SK-N-SH (cell line): ENCODE results near the gene POU6F2. TPM values are rescaled to one million over a fixed set of nuclear protein-coding genes. Genes with fewer than 3 reads are reported as not detected.

ENCODE experiments used
- CTCF ChIA-PET: fragments of 300-600, 350-600 bp; formaldehyde crosslinking; extraction: SDS; loops from one replicate; lab custom pipeline; 2021; lab: Yijun Ruan, JAX
- POLR2A ChIA-PET: fragments of 350-600 bp; sonication (Branson Sonifier 250); formaldehyde crosslinking; extraction: SDS; loops from one replicate; lab custom pipeline; 2020; ENCODE audit warnings: antibody characterized with exemption, inconsistent platforms; lab: Yijun Ruan, JAX
- DNase-seq: peaks from one replicate; pipeline ENCODE4 v3.0.0; 2012
- H2AFZ ChIP-seq: fragments of 200-600 bp; sonication (generic); 2 replicates; pipeline ENCODE4 v1.8.1; 2016; ENCODE audit warnings: antibody characterized with exemption, mild to moderate bottlenecking, low read depth
- H3F3A ChIP-seq: fragments of 200-600 bp; sonication (generic); replicated peaks from 2 replicates; pipeline ENCODE3; 2016; ENCODE audit warnings: antibody characterized with exemption, mild to moderate bottlenecking; ENCODE audit not compliant: insufficient read depth
- H3K27ac ChIP-seq, 2 experiments: fragments of 200-500 bp in 1 of 2; fragments of 200-600 bp in 1 of 2; sonication (Bioruptor generic) in 1 of 2; sonication (generic), shearing (Covaris generic) in 1 of 2; 2 replicates each; pipeline versions ENCODE4 v1.5.1 to v1.6.1; 2014 to 2016; ENCODE audit warnings: low read depth in 2 of 2, inconsistent platforms in 1 of 2, low read length in 1 of 2, mild to moderate bottlenecking in 1 of 2, mixed read lengths in 1 of 2
- H3K27me3 ChIP-seq: fragments of 200-600 bp; sonication (generic), shearing (Covaris generic); 2 replicates; pipeline ENCODE4 v1.6.1; 2016; ENCODE audit warnings: mixed run types; ENCODE audit not compliant: insufficient read depth
- H3K36me3 ChIP-seq, 2 experiments: fragments of 200-500 bp in 1 of 2; fragments of 200-600 bp in 1 of 2; sonication (Bioruptor generic) in 1 of 2; sonication (generic) in 1 of 2; replicated peaks in 1 of 2; 2 replicates each; pipeline versions ENCODE3 to v1.5.1; 2014 to 2016; ENCODE audit warnings: low read length in 1 of 2, mild to moderate bottlenecking in 1 of 2; ENCODE audit not compliant: insufficient read depth in 2 of 2, control insufficient read depth in 1 of 2
- H3K4me1 ChIP-seq, 2 experiments: fragments of 200-500 bp in 1 of 2; fragments of 200-600 bp in 1 of 2; sonication (Bioruptor generic) in 1 of 2; sonication (generic), shearing (Covaris generic) in 1 of 2; 2 replicates each; pipeline versions ENCODE4 v1.5.1 to v1.6.1; 2014 to 2016; ENCODE audit warnings: low read depth in 1 of 2, low read length in 1 of 2, mixed run types in 1 of 2; ENCODE audit not compliant: insufficient read depth in 2 of 2, control insufficient read depth in 1 of 2
- H3K4me2 ChIP-seq: fragments of 200-600 bp; sonication (generic), shearing (Covaris generic); 2 replicates; pipeline ENCODE4 v1.6.1; 2017; ENCODE audit warnings: mixed run types
- H3K4me3 ChIP-seq, 2 experiments: fragments of 200-500 bp in 1 of 2; fragments of 200-600 bp in 1 of 2; sonication (Bioruptor generic) in 1 of 2; sonication (generic), shearing (Covaris generic) in 1 of 2; 2 replicates each; pipeline versions ENCODE4 v1.5.1 to v1.8.1; 2014 to 2016; ENCODE audit warnings: low read depth in 2 of 2, inconsistent platforms in 1 of 2, low read length in 1 of 2, mild to moderate bottlenecking in 1 of 2, mixed read lengths in 1 of 2, moderate library complexity in 1 of 2
- H3K79me2 ChIP-seq: fragments of 200-600 bp; sonication (generic); 2 replicates; pipeline ENCODE4 v1.8.1; 2017; ENCODE audit warnings: mild to moderate bottlenecking; ENCODE audit not compliant: insufficient read depth
- H3K9ac ChIP-seq: fragments of 200-600 bp; sonication (generic); 2 replicates; pipeline ENCODE4 v1.6.1; 2017; ENCODE audit warnings: mixed run types
- H3K9me2 ChIP-seq: fragments of 200-600 bp; sonication (generic); 2 replicates; pipeline ENCODE4 v1.6.1; 2017; ENCODE audit warnings: mixed run types
- H3K9me3 ChIP-seq: fragments of 200-600 bp; sonication (generic); 2 replicates; pipeline ENCODE4 v1.6.1; 2017; ENCODE audit warnings: mixed run types, mild to moderate bottlenecking, moderate library complexity
- H4K20me1 ChIP-seq: fragments of 200-600 bp; sonication (generic); 2 replicates; pipeline ENCODE4 v1.6.1; 2017; ENCODE audit warnings: mild to moderate bottlenecking, mixed run types; ENCODE audit not compliant: insufficient read depth
- EP300 ChIP-seq, 2 experiments: IDR thresholded peaks; 2 replicates each; pipeline versions ENCODE4 v1.4.0 to v1.6.1; 2012; ENCODE audit warnings: borderline replicate concordance in 1 of 2, low read depth in 1 of 2, low read length in 1 of 2
- FOXJ3 ChIP-seq: sonication (generic); formaldehyde crosslinking; IDR thresholded peaks from 2 replicates; pipeline ENCODE4 v1.5.1; 2020; ENCODE audit warnings: mild to moderate bottlenecking, missing genetic modification reagents
- MAX ChIP-seq: IDR thresholded peaks from 2 replicates; pipeline ENCODE4 v1.4.0; 2012; ENCODE audit warnings: low read depth
- MEF2A ChIP-seq: IDR thresholded peaks from 2 replicates; pipeline ENCODE4 v1.4.0; 2012; ENCODE audit warnings: low read depth, borderline replicate concordance
- MXI1 ChIP-seq: IDR thresholded peaks from 2 replicates; pipeline ENCODE4 v1.6.1; 2012; ENCODE audit warnings: mild to moderate bottlenecking, low read depth, low read length, improper control_type of control experiment
- SIN3A ChIP-seq: IDR thresholded peaks from 2 replicates; pipeline ENCODE4 v1.6.1; 2012; ENCODE audit warnings: low read depth, mild to moderate bottlenecking, low read length, moderate library complexity, borderline replicate concordance
- SMC3 ChIP-seq: IDR thresholded peaks from 2 replicates; pipeline ENCODE4 v1.6.1; 2012; ENCODE audit warnings: low read depth, low read length, improper control_type of control experiment
- TAF1 ChIP-seq: IDR thresholded peaks from 2 replicates; pipeline ENCODE4 v1.6.1; 2012; ENCODE audit warnings: low read depth, mild to moderate bottlenecking, low read length, moderate library complexity, borderline replicate concordance
- TCF12 ChIP-seq: IDR thresholded peaks from 2 replicates; pipeline ENCODE4 v1.4.0; 2012
- TEAD4 ChIP-seq: IDR thresholded peaks from 2 replicates; pipeline ENCODE4 v1.4.0; 2012; ENCODE audit warnings: mild to moderate bottlenecking, borderline replicate concordance; ENCODE audit not compliant: insufficient read depth
- USF1 ChIP-seq: IDR thresholded peaks from 2 replicates; pipeline ENCODE4 v1.4.0; 2012; ENCODE audit warnings: low read depth, borderline replicate concordance
- YY1 ChIP-seq: IDR thresholded peaks from 2 replicates; pipeline ENCODE4 v1.4.0; 2012; ENCODE audit warnings: low read depth, mild to moderate bottlenecking
- WGBS: methylation state at CpG from one replicate; pipeline ENCODE4 v1.1.6; 2017; ENCODE audit warnings: low lambda C conversion rate; 5-methylcytosine and 5-hydroxymethylcytosine counted together
- polyA plus RNA-seq, 3 experiments: library from polyadenylated mRNA; depleted of rRNA; stranded (reverse); fragments of >200 nt; gene quantifications; 2 replicates each; pipeline ENCODE4 v1.2.3, GENCODE V29; 2012
- TF ChIP-seq, protein P1 (sequence below): fragments of 150-350 bp; IDR thresholded peaks from 2 replicates; pipeline ENCODE4 v1.6.1; 2016; ENCODE audit warnings: mild to moderate bottlenecking, low read depth, low read length
- TF ChIP-seq, protein P2 (sequence below): fragments of 150-350 bp; IDR thresholded peaks from 2 replicates; pipeline ENCODE4 v1.6.1; 2017; ENCODE audit warnings: antibody characterized with exemption, low read length, low read depth, borderline replicate concordance
- TF ChIP-seq, protein P3 (sequence below): IDR thresholded peaks from 2 replicates; pipeline ENCODE4 v1.4.0; 2012; ENCODE audit warnings: low read depth, borderline replicate concordance

POU6F2 gene
- polyA plus RNA-seq, 1 of the 3 experiments (the other 2 are of a cell fraction), result under 0.01 TPM

GRCh38 chr7:39399458-39399857 lies 421.7 kb downstream of the POU6F2 start:
- Histone ChIP-seq H3K79me2 (no peaks in the 10 kb centered on the region), H3F3A (no peaks in the 10 kb centered on the region), H3K9me3 (no peaks in the 10 kb centered on the region), H3K4me1 (no peaks in the 10 kb centered on the region), H3K27ac (no peak overlapping the region), H3K9me2 (no peaks in the 10 kb centered on the region; the same call in 1 of the 2 replicates), H3K4me2 (no peak overlapping the region), H3K9ac (no peak overlapping the region), H3K27me3 (peaks cover 25% of the 10 kb centered on the region; the same call in 1 of the 2 replicates), H4K20me1 (no peaks in the 10 kb centered on the region), H3K4me3 (no peak overlapping the region), H2AFZ (no peak overlapping the region), H3K36me3 (no peaks in the 10 kb centered on the region)
- TF ChIP-seq SIN3A (no peak), YY1 (no peak), USF1 (no peak), TAF1 (no peak), EP300 (IDR thresholded peaks at IDR 0.05; ENCODE audit: borderline replicate concordance in 1 of 2, low read depth in 1 of 2, low read length in 1 of 2) (no peak), MAX (no peak), FOXJ3 (no peak), MEF2A (no peak), TCF12 (no peak), MXI1 (no peak), SMC3 (no peak), TEAD4 (no peak)
- TF ChIP-seq, protein P1, sequence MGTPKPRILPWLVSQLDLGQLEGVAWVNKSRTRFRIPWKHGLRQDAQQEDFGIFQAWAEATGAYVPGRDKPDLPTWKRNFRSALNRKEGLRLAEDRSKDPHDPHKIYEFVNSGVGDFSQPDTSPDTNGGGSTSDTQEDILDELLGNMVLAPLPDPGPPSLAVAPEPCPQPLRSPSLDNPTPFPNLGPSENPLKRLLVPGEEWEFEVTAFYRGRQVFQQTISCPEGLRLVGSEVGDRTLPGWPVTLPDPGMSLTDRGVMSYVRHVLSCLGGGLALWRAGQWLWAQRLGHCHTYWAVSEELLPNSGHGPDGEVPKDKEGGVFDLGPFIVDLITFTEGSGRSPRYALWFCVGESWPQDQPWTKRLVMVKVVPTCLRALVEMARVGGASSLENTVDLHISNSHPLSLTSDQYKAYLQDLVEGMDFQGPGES, result no peak
- TF ChIP-seq, protein P2, sequence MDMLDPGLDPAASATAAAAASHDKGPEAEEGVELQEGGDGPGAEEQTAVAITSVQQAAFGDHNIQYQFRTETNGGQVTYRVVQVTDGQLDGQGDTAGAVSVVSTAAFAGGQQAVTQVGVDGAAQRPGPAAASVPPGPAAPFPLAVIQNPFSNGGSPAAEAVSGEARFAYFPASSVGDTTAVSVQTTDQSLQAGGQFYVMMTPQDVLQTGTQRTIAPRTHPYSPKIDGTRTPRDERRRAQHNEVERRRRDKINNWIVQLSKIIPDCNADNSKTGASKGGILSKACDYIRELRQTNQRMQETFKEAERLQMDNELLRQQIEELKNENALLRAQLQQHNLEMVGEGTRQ, result no peak
- TF ChIP-seq, protein P3, sequence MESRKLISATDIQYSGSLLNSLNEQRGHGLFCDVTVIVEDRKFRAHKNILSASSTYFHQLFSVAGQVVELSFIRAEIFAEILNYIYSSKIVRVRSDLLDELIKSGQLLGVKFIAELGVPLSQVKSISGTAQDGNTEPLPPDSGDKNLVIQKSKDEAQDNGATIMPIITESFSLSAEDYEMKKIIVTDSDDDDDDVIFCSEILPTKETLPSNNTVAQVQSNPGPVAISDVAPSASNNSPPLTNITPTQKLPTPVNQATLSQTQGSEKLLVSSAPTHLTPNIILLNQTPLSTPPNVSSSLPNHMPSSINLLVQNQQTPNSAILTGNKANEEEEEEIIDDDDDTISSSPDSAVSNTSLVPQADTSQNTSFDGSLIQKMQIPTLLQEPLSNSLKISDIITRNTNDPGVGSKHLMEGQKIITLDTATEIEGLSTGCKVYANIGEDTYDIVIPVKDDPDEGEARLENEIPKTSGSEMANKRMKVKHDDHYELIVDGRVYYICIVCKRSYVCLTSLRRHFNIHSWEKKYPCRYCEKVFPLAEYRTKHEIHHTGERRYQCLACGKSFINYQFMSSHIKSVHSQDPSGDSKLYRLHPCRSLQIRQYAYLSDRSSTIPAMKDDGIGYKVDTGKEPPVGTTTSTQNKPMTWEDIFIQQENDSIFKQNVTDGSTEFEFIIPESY, result no peak
- WGBS, result 5% methylated on average over 2 of the region's 2 CpGs
- POLR2A ChIA-PET, result no interaction called here
- DNase-seq, result no peak
- CTCF ChIA-PET, result no interaction called here
